Activated T-helper 9 cell treated with anti-CD3 and anti-CD28 coated beads, Interleukin-2, amount 50 U/mL, for 16 hours (primary cell): Measurements from ENCODE around the gene C19orf47.
"Not testable (repeated sequence)": the region's sequence is repeated elsewhere in the genome, so short reads cannot be mapped to it uniquely, and the experiment has no call there.

ENCODE experiments used
- DNase-seq: peaks from one replicate; pipeline ENCODE4 v3.0.0-alpha.2; 2020; ENCODE audit warnings: low read depth

Gene C19orf47

DNA sequence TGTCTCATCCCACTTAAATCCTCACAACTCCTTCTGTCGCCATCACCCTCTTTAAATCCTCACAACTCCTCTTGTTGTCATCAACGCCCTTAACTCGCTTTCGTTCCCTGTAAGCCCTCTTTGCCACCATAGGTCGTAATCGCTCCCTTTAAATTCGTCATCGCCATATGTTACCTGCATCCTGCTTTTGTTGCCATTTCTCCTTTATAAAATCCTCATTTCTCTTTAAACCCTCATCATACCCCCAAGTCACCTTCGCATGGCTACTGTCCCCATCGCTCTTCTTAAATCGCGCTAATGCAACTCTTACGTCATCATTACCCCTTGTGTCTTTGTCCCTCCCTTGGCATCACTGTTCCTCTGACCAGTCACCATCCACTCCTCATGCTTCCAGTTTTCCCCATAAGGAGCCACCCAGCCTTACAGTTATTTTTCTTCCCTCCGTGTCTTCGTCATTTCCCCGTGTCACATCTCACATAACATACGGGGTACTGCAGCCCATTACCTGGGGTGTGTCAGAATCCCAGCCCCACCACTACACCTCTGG is 837 bp upstream of the C19orf47 start:
- no peak for DNase-seq

DNA sequence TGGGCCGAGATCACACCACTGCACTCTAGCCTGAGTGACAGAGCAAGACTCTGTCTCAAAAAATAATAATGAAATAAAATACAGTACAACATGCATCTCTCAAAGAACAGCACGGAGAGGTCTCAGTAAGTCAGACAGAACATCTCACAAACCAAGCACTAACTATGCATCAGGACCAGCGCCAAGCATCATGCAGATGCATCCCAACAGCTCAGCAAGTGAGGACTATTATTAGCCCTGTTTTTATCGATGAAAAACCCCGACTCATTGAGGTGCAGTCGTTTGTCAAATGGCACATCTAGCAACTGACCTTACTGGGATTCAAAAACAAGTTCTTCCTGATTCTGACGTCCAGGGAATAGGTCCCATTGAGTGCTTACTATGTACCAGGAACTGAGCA is 3.8 kb downstream of the C19orf47 start:
- no peak for DNase-seq

DNA sequence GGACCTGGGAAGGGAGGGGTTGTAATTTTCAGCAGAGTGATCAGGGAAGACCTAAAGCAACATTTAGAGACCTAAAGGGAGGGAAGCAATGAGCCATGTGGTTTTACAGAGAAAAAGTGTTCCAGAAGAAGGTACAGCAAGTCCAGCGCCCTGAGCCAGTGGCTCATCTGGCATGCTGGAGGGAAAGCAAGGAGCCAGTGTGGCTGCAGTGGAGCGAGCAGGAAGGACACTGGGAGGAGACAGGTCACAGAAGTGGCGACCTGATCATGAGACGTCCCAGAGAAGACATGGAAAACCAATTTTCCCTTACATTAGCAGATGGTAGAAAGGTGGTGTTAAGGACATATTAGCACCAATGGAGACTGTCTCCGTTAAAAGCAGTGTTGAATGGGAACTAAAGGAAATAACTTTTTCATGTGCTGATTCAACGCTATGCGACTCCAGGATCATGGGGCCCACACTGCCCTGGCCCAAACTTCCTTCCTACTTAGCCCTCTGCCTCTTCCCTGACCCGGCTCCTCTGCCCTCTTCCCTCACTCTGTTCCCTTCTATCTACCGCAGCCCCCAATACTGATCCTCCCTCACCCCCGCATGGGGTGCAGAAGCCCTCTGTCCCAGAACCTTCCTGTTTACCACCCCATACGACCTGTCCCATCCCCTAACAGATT is 5.4 kb downstream of the C19orf47 start:
- no peak for DNase-seq

DNA sequence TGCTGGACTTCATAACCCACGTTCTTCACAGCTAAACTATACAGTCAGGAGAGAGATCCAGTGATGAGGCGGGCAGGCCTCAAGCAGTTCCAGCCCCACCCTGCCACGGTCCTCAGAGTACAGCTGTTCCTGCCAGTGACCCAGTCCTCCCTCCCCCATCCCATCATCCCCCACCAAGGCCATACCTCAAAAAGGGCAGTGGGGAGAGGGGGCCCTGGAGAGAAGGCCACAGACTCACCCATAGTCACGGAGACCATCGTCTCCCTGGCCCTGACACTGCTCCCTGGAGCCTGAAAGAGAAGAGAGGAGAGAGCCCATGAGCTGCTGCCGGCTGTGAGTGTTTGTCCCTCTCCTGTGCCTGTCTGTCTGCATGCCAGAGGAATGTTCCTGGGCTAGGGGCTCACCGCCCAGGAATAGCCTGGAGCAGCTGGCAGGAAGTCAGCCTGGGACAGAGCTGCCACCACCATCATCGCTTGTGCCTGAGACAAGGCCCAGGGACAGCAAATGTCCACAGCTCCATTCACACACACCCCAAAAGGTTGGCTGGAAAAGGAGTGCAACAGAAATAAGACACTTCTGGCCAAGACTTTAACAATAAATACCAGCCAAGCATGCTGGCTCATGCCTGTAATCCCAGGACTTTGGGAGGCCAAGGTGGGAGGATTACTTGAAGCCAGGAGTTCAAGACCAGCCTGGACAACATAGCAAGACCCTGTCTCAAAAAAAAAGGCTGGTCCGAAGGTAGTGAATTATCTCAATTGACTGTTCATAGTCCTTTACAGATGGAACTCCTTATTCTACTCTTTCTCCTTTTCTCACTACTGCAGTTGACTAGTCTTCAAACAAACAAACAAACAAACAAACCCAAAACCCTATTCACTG is 6.4 kb downstream of the C19orf47 start:
- no peak for DNase-seq

DNA sequence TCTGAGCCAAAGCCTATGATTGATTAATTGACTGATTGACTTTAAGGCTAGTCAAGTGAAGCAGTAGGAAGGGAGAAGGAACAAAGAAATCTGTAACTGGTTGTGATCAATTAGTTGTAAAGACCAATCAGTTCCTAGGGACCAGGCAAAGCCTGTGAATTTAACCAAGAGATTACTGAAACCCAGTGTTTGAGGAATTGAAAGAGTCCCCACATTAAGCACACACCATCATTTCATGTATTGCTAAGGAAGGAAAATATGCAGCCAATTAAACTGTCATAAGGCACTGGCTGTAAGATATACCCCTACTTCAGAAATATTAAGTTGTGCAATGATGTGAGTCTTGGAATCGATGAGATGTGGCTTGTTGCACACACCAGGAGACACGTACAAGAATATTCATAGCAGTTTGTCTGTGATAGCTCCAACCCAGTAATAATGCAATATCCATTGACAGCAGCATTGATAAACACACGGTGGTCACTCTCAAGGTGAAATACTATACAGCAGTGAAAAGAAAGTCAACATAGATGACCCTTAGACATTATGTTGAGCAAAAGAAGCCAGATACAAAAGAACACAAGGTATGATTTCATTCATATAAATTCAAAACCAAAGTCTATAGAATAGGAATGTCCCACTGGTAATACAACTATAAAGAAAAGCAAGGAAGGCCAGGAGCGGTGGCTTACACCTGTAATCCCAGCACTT is 9.0 kb downstream of the C19orf47 start:
- no peak for DNase-seq

DNA sequence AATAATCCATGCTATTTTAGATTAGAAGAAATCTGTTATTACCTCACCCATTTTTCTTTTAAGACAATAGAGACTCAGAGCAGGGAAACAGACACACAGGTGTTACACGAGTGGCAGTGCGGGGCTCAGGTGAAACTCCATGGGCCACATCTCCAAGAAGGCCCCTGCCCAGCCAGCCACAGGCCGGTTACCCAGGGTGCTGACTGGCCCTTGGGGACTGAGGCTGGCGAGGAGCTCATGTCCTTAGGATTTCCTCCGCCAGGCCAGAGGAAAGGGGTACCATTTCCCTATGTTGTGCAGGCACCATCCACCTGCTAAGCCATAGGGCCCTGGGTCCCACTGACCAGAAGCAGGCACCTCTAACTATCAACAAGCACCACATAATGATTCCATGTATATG is 10.6 kb downstream of the C19orf47 start:
- DNase-seq = no peak

DNA sequence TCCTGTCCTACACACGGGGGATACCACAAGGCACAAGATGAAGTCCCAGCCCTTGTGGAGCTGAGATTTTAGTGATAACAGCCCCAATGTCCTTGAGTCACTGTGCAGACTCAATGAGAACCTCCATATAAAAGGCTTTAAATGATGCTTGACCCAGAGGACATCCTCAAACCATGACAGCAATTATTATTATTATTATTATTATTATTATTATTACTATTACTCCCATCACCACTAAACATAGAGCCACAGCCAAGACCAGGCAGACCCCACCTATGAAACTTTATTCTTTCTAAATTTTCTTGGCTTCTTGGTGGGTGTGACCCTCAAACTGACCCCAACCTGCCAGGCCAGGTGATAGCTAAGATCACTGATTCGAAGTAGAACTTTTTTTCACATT is 11.1 kb downstream of the C19orf47 start:
- no peak for DNase-seq

DNA sequence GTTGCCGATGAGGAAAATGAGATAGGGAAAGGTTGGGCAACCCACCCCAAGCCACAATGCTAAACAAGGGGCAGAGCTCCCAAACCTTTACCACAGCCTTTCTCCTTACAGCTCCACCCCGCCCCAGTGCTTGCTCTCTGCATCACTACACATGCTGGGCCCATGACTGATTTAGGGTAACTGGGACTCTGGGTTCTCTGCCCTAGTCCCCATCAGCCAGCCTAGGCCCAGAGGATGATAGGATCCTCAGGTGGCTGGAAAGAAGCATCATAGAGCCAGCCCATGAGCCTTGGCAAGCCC is 11.6 kb downstream of the C19orf47 start:
- DNase-seq = no peak

DNA sequence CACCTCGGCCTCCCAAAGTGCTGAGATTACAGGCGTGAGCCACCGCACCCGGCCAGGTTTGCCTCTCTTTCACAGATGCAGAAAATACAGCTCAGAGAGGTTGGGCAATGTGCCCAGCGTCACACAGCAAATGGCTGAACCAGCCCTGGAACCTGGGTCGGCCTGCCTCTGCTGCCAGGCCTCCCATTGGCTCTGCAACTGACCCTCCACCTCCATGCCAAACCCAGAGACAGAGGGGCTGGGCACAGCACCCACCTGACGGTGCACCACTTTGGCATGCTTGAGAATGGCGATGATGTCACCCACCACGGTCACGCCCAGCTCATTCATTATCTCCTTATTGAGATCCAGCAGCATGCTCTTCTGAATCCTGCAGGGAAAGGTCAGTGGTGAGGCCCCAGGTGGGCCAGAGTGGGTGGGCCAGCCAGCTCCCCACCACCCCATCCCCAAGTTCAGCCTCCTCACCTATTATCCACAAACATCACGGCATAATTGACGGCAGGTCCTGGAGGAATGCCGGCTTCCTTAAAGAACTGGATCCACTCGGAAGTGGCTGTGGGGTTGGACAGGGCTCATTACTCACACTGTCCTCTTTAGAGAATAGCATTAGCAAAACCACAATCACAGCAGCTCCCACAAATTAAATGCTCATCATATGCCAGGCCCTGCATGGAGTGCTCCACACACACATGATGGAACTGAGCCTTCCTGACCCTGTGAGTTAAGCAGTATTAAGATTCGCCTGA is 12.2 kb downstream of the C19orf47 start:
- DNase-seq = no peak

DNA sequence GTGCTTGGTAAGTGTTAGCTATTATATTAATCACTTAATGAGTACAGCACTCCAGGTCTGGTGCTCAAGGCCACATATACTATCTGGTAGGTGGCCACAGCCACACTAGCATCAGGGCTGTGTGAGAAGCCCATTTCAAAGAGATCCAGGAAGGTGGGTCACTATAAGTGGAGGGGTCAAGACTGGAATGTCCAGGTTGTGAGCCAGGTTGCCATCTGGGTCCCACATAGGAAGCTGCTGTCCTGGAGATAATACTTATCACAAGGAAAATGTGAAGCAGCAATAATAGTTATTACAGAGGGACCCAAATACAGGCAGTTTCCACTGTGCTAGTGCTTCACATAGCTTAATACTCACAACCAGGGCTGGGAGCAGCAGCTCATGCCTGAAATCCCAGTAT is 13.1 kb downstream of the C19orf47 start:
- DNase-seq = no peak

DNA sequence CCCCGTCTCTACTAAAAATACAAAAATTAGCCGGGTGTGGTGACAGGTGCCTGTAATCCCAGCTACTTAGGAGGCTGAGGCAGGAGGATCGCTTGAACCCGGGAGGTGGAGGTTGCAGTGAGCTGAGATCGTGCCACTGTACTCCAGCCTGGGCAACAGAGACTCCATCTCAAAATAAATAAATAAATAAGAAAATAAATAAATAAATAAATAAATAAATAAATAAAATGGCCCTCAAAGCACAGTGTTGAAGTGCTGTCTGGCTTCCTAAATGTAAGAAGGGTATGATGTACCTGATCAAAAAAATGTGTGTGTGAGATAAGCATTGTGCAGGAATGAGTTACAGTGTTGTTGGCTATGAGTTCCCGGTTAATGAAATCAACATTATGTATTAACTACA is 15.1 kb downstream of the C19orf47 start:
- DNase-seq = not testable (repeated sequence)

DNA sequence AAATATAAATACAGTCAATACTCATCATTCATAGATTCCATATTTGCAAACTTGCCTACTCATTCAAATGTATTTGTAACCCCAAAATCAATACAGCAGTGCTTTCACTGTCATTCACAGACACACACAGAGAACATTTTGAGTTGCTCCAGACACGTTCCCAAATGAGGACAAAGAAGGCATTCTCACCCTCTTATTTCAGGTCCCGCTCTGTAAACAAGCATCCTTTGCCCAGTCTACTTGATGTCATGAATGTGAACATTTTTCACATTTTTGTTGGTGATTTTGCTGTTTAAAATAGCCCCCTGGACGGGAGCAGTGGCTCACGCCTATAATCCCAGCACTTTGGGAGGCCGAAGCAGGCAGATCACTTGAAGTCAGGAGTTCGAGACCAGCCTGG is 15.5 kb downstream of the C19orf47 start:
- no peak for DNase-seq

DNA sequence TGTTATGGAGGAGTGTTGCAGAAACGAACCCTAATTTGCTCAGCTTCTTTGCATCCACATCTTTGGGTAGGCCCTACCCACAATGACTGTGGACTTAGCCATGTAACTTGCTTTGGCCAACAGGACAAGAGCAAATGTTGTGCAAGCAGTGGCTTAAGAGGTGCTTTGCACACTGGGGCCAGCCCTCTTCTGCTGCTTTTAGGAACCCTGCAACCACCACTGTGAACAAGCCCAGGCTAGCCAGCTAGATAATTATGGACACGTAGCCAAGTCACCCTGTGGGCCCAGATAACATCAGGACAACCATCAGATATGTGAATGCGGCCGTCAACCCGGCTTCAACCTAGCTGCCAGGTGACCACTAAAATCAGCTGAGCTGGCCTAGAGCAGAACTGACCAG is 17.1 kb downstream of the C19orf47 start:
- no peak for DNase-seq

DNA sequence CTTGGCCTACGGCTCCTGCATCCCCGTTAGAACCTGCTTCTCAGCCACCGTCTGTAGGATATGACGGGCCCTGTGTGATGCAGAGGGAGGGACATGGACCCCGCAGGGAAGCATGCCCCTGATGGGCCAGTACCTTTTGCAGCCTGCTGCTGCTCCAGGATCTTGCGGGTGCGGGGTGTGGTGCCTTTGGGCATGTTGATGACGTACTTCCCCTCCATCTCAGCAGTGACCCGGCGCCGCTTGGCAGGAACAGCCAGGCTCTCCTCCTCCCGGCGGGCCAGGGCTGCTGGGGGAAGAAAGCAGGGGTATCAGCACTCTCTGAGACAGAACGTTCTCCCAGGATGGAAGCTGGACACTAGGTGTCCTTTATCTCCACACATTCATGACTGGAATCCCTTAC is 22.0 kb downstream of the C19orf47 start:
- no peak for DNase-seq

DNA sequence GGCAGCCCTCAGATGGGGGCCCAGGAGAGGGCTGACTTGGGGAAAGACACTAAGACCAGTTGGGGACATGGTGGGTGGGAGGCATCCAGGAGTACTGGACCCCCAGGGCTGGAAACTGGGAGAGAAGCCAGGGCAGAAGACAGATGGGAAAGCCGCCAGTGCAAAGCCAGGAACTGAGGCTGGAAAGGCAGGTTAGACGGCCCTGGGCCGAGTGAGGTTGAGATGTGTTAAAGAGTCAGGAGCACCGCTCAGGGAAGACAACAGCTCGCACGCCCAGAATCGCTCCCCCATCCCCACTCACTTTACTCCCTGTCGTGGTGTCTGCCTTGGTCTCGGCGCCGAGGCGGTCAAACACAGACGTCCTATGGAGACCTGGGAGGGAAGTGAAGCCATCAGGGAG is 24.5 kb downstream of the C19orf47 start:
- DNase-seq = no peak

DNA sequence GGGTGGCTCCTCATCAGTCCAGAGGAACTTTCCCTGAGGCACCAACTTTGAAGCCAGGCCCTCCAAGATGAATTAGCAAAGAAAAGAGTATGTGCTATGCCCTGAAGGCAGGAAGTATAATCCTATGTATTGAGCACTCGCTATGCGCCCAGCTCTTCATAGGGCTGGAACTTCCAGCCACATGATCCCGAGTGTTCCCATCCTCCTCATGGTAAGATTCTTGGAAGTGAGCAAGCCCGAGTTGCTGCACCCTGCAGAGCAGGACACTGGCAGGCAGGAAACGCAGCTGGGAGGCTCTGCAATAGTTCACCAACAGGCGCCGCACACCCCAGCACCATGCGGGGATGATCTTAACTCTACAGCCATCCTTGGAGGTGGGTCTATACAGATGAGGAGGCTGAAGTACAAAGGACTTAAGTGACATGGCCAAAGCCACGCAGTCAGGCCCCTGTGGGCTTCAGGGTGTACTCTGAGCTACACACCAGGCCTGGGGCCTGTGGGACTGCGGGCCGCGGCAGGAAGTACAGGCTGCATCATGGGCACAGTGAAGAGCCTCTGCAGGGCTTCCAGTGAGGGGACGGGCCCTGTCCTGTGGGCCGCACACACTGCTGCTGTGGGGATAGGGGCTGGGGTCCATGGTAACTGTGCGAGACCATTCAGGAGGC is 25.1 kb downstream of the C19orf47 start:
- DNase-seq = no peak

DNA sequence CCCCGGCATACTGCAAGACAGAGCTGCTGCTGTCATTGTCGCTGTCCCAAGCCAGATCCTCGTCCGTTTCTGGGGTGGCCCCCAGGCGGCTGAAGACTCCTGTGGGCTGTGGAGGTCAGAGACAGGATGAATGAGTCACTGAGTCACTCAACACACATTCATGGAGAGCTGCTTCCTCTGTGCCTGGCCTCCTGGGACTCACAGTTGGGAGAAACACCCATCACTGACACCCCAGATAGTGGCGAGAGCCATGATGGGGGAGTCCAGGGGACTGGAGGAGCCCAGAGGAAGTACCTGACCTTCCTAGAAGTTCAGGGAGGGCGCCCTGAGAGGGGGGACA is 26.0 kb downstream of the C19orf47 start:
- DNase-seq = no peak

DNA sequence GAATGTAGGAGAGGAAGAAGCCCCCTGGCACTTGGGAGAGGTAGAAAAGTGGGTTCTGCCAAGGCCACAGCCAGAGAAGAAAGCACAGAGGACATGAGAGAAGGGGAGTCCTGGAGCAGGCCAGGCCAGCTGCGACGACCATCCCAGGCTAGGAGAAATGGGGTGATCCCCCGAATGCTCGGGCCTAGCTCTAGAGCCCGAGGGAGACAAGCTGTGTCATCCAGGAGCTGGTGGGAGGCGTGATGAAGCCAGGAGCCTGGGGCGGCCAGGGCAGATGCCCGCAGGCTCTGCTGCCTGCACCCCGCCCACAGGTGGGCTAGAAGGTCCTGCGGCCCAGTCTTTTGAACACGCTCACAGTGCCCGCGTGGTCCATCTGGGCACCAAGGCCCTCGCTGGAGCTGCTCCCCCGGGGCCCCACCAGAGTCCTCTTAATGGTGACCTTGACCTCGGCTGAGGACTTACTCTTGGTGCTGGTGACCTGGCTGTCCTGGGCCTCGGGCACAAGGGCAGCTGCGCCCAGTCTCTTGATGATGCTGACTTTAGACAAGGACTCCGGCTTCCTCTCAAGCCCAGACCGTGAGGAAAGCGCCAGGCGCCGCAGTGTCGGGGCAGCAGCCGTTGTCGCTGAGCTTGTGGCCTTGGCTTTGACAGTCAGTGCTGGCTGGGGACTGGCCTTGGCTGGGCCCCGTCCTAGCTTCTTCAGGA is 26.5 kb downstream of the C19orf47 start:
- DNase-seq = no peak

DNA sequence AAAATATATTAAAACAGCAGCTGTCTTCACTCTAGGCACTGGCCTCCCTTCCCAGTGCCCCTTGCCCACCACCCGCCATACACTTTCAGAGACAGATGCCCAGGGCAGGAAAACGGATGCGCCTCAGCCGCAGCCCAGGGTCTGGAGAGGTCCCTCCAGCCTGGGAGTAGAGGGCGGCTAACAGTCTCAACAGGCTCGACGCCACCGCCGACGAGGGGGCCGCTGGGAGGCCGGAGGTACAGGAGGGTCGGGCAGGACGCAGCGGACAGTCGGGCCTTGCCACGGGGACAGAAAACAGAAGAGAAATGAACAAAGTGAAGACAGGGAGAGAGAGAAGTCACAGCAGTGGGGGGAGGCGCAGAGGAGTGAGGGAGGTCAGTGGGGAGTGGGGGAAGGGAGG is 27.1 kb downstream of the C19orf47 start:
- no peak for DNase-seq

DNA sequence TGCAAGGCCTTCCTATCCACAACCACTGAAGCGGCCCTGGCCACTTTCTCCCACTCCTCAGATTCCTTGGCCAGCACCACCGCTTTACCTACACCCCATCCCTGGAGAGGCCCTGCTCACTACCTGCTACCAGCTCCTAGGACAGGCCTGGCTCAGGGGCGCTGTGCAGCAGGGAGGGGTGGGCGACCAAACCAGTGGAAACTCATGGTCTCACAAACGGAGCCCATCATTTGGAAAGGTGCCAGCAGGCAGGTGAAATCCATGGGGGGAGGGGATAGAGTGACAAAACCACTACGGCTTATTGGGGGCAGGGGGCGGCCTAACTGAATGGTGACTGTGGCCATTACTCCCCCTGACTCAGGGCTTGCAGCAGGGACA is 27.6 kb downstream of the C19orf47 start:
- no peak for DNase-seq

DNA sequence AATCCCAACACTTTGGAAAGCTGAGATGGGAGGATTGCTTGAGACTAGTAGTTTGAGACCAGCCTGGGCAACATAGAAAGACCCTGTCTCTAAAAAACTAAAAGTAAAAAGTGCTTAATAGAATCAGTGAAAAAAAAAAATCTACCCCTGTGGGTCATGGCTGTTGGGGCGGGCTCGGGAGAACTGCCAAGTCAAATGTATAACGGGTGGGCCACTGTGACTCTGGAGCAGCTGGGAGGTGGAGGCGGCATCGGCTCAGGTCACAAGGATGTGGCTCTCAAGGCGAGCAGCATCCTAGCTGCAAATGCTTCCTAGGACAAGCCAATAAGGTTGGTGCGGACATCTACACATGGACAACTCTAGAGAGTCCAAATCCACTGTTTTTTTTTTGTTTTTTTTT is 30.9 kb downstream of the C19orf47 start:
- no peak for DNase-seq
